ENCODE data around the gene PTPRD.
"Not testable (repeated sequence)": the region's sequence is repeated elsewhere in the genome, so short reads cannot be mapped to it uniquely, and the experiment has no call there.

PTPRD gene

GRCh38 chr9:9099646-9100045 is 1513.2 kb downstream of the PTPRD start:
- DNase-seq = no peak

GRCh38 chr9:9097254-9097653 is 1515.5 kb downstream of the PTPRD start:
- not testable (repeated sequence) for DNase-seq

GRCh38 chr9:9091387-9091786 is 1521.4 kb downstream of the PTPRD start:
- peak; percentile 0 to 2 for DNase-seq

GRCh38 chr9:9079473-9079872 is 1533.3 kb downstream of the PTPRD start:
- no peak for DNase-seq

GRCh38 chr9:9078301-9078700 is 1534.5 kb downstream of the PTPRD start:
- no peak for DNase-seq

- DNase-seq = no peak
Observed at GRCh38 chr9:9061627-9062026, 1551.2 kb downstream of the PTPRD start.

- DNase-seq = no peak
Observed at GRCh38 chr9:9054354-9054992, 1558.3 kb downstream of the PTPRD start.

GRCh38 chr9:9045572-9045971 is 1567.2 kb downstream of the PTPRD start:
- no peak for DNase-seq

- no peak for DNase-seq
Observed at GRCh38 chr9:9045072-9045471, 1567.7 kb downstream of the PTPRD start.

GRCh38 chr9:9043788-9044187 is 1569.0 kb downstream of the PTPRD start:
- DNase-seq = not testable (repeated sequence)

- no peak for DNase-seq
Observed at GRCh38 chr9:9041756-9042155, 1571.0 kb downstream of the PTPRD start.

- no peak for DNase-seq
Observed at GRCh38 chr9:9033022-9033421, 1579.8 kb downstream of the PTPRD start.

GRCh38 chr9:9016597-9016996 is 1596.2 kb downstream of the PTPRD start:
- no peak for DNase-seq

- no peak for DNase-seq
Observed at GRCh38 chr9:9004810-9005209, 1608.0 kb downstream of the PTPRD start.

- DNase-seq = peak in 1 of 2 experiments; percentile 8
Observed at GRCh38 chr9:9002826-9003583, 1609.8 kb downstream of the PTPRD start.

- DNase-seq = no peak
Observed at GRCh38 chr9:8980496-8981013, 1632.2 kb downstream of the PTPRD start.

GRCh38 chr9:8978334-8978733 is 1634.5 kb downstream of the PTPRD start:
- no peak for DNase-seq

- DNase-seq = not testable (repeated sequence)
Observed at GRCh38 chr9:8968350-8968749, 1644.5 kb downstream of the PTPRD start.

GRCh38 chr9:8963885-8964284 is 1648.9 kb downstream of the PTPRD start:
- no peak for DNase-seq

- DNase-seq = no peak
Observed at GRCh38 chr9:8962084-8962483, 1650.7 kb downstream of the PTPRD start.

GRCh38 chr9:8961186-8961851 is 1651.5 kb downstream of the PTPRD start:
- DNase-seq = no peak

- no peak for DNase-seq
Observed at GRCh38 chr9:8960254-8960653, 1652.5 kb downstream of the PTPRD start.

- DNase-seq = no peak
Observed at GRCh38 chr9:8958358-8958757, 1654.4 kb downstream of the PTPRD start.

GRCh38 chr9:8955315-8955714 is 1657.5 kb downstream of the PTPRD start:
- no peak for DNase-seq

Data from Kasumi-1 (cell line).